NOMO-1 (cell line): ENCODE measurements around the gene SCAND1.

ENCODE experiments used
- DNase-seq, 2 experiments: peaks; one replicate each; lab custom pipeline; 2025; ENCODE audit not compliant: unreplicated experiment in 2 of 2; lab: John Stamatoyannopoulos, UW

SCAND1 gene

GRCh38 chr20:35908007-35908406 lies 46.3 kb downstream of the SCAND1 start:
- no peak for DNase-seq

- DNase-seq, result no peak
These were observed 47.1 kb downstream of the SCAND1 start for GRCh38 chr20:35907017-35907701.

GRCh38 chr20:35904982-35905663 lies 49.2 kb downstream of the SCAND1 start:
- no peak for DNase-seq

GRCh38 chr20:35903843-35904242 lies 50.5 kb downstream of the SCAND1 start:
- no peak for DNase-seq
